Liver (tissue), 3 donors: ENCODE results near the gene ZC3H18.

Source experiments
- FOXA1 ChIP-seq: IDR thresholded peaks from 2 replicates; pipeline ENCODE4 v1.6.1; 2016; ENCODE audit warnings: antibody characterized with exemption
- GABPA ChIP-seq, 2 donors: IDR thresholded peaks in 1 of 2; conservative IDR thresholded peaks in 1 of 2; 2 replicates each; pipeline ENCODE4 v1.6.1; 2016; ENCODE audit warnings: antibody characterized with exemption in 2 of 2, mild to moderate bottlenecking in 1 of 2, moderate library complexity in 1 of 2
- HNF4G ChIP-seq: IDR thresholded peaks from 2 replicates; pipeline ENCODE4 v1.6.1; 2016; ENCODE audit warnings: antibody characterized with exemption
- JUND ChIP-seq, 2 donors: IDR thresholded peaks; 2 replicates each; pipeline ENCODE4 v1.6.1; 2016; ENCODE audit warnings: antibody characterized with exemption in 2 of 2
- NR2F2 ChIP-seq: IDR thresholded peaks from 2 replicates; pipeline ENCODE4 v1.6.1; 2016; ENCODE audit warnings: antibody characterized with exemption
- RAD21 ChIP-seq, 2 donors: IDR thresholded peaks; 2 replicates each; pipeline ENCODE4 v1.6.1; 2016; ENCODE audit warnings: antibody characterized with exemption in 2 of 2, mild to moderate bottlenecking in 2 of 2
- TAF1 ChIP-seq: conservative IDR thresholded peaks from 2 replicates; pipeline ENCODE4 v1.6.1; 2016; ENCODE audit warnings: antibody characterized with exemption, mild to moderate bottlenecking
- YY1 ChIP-seq: IDR thresholded peaks from 2 replicates; pipeline ENCODE4 v1.6.1; 2016; ENCODE audit warnings: antibody characterized with exemption, mild to moderate bottlenecking
- TF ChIP-seq, protein P1 (sequence below): fragments of 150-350 bp; IDR thresholded peaks from 2 replicates; pipeline ENCODE4 v1.5.1; 2017; ENCODE audit warnings: improper control_type of control experiment, low read depth, low read length; ENCODE audit not compliant: missing input control
- TF ChIP-seq, protein P2 (sequence below): IDR thresholded peaks from 2 replicates; pipeline ENCODE4 v1.6.1; 2016; ENCODE audit warnings: antibody characterized with exemption, mild to moderate bottlenecking
- donor health status: healthy.
- donor health status: healthy.

DNA sequence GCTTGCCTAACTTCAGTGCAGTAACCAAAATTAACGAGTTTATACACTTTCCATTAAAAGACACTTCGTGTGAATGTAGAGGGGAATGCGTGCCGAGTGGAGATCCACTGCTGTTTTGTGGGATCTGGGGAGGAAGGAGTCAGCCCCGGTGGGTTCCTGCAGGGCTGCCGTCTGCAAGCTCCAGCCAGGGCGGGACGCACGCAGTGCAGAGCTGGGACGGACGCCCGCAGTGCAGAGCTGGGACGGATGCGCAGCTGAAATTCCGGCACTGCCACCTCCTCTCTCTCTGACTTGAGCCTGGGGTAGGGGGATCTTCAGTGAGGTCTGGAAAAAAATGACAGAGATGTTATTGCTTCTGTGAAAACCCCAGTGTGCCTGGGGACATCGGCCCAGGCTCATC lies 16.5 kb upstream of the ZC3H18 start:
- TF ChIP-seq, protein P1, sequence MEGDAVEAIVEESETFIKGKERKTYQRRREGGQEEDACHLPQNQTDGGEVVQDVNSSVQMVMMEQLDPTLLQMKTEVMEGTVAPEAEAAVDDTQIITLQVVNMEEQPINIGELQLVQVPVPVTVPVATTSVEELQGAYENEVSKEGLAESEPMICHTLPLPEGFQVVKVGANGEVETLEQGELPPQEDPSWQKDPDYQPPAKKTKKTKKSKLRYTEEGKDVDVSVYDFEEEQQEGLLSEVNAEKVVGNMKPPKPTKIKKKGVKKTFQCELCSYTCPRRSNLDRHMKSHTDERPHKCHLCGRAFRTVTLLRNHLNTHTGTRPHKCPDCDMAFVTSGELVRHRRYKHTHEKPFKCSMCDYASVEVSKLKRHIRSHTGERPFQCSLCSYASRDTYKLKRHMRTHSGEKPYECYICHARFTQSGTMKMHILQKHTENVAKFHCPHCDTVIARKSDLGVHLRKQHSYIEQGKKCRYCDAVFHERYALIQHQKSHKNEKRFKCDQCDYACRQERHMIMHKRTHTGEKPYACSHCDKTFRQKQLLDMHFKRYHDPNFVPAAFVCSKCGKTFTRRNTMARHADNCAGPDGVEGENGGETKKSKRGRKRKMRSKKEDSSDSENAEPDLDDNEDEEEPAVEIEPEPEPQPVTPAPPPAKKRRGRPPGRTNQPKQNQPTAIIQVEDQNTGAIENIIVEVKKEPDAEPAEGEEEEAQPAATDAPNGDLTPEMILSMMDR = no peak
- TF ChIP-seq YY1 (no peak), HNF4G (no peak), TAF1 (no peak), FOXA1 (no peak), GABPA (IDR thresholded peaks at IDR 0.05 in 1 of 2, conservative IDR thresholded peaks at IDR 0.05 in 1 of 2) (no peak), JUND (IDR thresholded peaks at IDR 0.05) (no peak), NR2F2 (no peak), RAD21 (IDR thresholded peaks at IDR 0.05) (no peak)
- TF ChIP-seq, protein P2, sequence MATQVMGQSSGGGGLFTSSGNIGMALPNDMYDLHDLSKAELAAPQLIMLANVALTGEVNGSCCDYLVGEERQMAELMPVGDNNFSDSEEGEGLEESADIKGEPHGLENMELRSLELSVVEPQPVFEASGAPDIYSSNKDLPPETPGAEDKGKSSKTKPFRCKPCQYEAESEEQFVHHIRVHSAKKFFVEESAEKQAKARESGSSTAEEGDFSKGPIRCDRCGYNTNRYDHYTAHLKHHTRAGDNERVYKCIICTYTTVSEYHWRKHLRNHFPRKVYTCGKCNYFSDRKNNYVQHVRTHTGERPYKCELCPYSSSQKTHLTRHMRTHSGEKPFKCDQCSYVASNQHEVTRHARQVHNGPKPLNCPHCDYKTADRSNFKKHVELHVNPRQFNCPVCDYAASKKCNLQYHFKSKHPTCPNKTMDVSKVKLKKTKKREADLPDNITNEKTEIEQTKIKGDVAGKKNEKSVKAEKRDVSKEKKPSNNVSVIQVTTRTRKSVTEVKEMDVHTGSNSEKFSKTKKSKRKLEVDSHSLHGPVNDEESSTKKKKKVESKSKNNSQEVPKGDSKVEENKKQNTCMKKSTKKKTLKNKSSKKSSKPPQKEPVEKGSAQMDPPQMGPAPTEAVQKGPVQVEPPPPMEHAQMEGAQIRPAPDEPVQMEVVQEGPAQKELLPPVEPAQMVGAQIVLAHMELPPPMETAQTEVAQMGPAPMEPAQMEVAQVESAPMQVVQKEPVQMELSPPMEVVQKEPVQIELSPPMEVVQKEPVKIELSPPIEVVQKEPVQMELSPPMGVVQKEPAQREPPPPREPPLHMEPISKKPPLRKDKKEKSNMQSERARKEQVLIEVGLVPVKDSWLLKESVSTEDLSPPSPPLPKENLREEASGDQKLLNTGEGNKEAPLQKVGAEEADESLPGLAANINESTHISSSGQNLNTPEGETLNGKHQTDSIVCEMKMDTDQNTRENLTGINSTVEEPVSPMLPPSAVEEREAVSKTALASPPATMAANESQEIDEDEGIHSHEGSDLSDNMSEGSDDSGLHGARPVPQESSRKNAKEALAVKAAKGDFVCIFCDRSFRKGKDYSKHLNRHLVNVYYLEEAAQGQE = no peak
